GM12878 (cell line): ENCODE data around the gene DHCR24.

Experiments used
- CHD2 ChIP-seq: IDR thresholded peaks from 2 replicates; pipeline ENCODE4 v1.6.1; 2011; ENCODE audit warnings: low read depth, low read length, improper control_type of control experiment, borderline replicate concordance
- CREB1 ChIP-seq: IDR thresholded peaks from 2 replicates; pipeline ENCODE4 v1.6.1; 2012; ENCODE audit warnings: low read depth, mild to moderate bottlenecking, inconsistent platforms
- EZH2 ChIP-seq: IDR thresholded peaks from 2 replicates; pipeline ENCODE4 v1.6.1; 2012; ENCODE audit warnings: low read depth, mild to moderate bottlenecking, control low read depth, inconsistent platforms, low read length, borderline replicate concordance; ENCODE audit not compliant: control insufficient read depth
- HDAC2 ChIP-seq: fragments of 200-600 bp; sonication (generic); IDR thresholded peaks from 2 replicates; pipeline ENCODE4 v1.6.1; 2017
- NR2C2 ChIP-seq: IDR thresholded peaks from 2 replicates; pipeline ENCODE4 v1.6.1; 2011; ENCODE audit warnings: borderline replicate concordance, low read depth; ENCODE audit not compliant: control insufficient read depth, insufficient read length
- PAX5 ChIP-seq: IDR thresholded peaks from 2 replicates; pipeline ENCODE4 v1.6.1; 2011; ENCODE audit warnings: low read depth, low read length, borderline replicate concordance
- POLR2AphosphoS2 ChIP-seq: IDR thresholded peaks from 2 replicates; pipeline ENCODE4 v1.6.1; 2011; ENCODE audit warnings: low read depth, mild to moderate bottlenecking, low read length, improper control_type of control experiment, moderate library complexity
- RBBP5 ChIP-seq: fragments of 200-600 bp; sonication (generic); conservative IDR thresholded peaks from 2 replicates; pipeline ENCODE4 v1.6.1; 2016
- SMC3 ChIP-seq: IDR thresholded peaks from 2 replicates; pipeline ENCODE4 v1.6.1; 2011; ENCODE audit warnings: low read length, improper control_type of control experiment, borderline replicate concordance
- ZSCAN29 ChIP-seq: fragments of 450-650 bp; IDR thresholded peaks from 2 replicates; pipeline ENCODE4 v1.6.1; 2017; ENCODE audit warnings: mild to moderate bottlenecking, moderate library complexity
- TF ChIP-seq, protein P1 (sequence below), 3 experiments: IDR thresholded peaks in 2 of 3; conservative IDR thresholded peaks in 1 of 3; 2 replicates each; pipeline ENCODE4 v1.5.1; 2011; ENCODE audit warnings: low read depth in 3 of 3, low read length in 3 of 3, mild to moderate bottlenecking in 3 of 3, control low read depth in 2 of 3, moderate library complexity in 2 of 3, inconsistent platforms in 1 of 3, mixed read lengths in 1 of 3; ENCODE audit not compliant: control insufficient read depth in 2 of 3, insufficient read depth in 1 of 3; ENCODE audit errors: extremely low read depth in 1 of 3
- TF ChIP-seq, protein P2 (sequence below): fragments of 450-650 bp; IDR thresholded peaks from 2 replicates; pipeline ENCODE4 v1.6.1; 2017; ENCODE audit warnings: mild to moderate bottlenecking, moderate library complexity
- TF ChIP-seq, protein P3 (sequence below): IDR thresholded peaks from 2 replicates; pipeline ENCODE4 v1.6.1; 2011; ENCODE audit warnings: low read depth, low read length, improper control_type of control experiment, borderline replicate concordance
- TF ChIP-seq, protein P4 (sequence below): IDR thresholded peaks from 2 replicates; pipeline ENCODE4 v1.6.1; 2012; ENCODE audit warnings: low read depth, low read length, improper control_type of control experiment

DNA sequence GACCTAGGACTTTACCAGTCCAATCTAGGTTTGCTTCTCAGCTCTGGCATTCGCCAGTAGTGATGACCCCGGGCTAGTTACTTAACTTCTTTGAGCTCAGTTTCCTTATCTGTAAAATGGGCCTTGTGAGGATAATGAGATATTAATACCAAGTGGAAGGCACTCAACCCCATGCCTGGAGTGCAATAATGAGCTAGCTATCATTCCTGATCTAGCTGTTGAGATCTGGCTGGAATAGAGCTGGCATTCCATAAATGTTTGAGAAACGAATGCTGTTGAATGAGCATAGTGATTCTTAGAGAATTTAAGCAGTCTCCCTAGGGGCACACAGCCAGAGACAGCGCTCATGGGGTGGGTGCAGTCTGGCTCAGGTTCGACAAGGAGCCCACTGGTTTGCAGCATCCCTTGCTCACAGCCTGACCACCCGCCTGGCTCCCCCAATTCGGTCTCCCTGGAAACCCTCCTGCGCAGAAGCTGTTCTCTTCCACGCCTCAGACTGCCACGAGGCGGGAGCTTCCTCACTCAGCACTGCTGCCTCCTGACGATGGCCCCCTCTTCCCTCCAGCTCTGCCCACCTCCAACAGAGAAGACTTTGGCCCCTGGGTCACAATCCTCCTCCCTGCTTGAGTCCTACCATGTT lies 32.5 kb downstream of the DHCR24 start:
- TF ChIP-seq HDAC2 (no peak), CREB1 (no peak), SMC3 (no peak), RBBP5 (no peak), ZSCAN29 (no peak), PAX5 (no peak), POLR2AphosphoS2 (no peak), EZH2 (no peak), CHD2 (no peak), NR2C2 (no peak)
- TF ChIP-seq, protein P1, sequence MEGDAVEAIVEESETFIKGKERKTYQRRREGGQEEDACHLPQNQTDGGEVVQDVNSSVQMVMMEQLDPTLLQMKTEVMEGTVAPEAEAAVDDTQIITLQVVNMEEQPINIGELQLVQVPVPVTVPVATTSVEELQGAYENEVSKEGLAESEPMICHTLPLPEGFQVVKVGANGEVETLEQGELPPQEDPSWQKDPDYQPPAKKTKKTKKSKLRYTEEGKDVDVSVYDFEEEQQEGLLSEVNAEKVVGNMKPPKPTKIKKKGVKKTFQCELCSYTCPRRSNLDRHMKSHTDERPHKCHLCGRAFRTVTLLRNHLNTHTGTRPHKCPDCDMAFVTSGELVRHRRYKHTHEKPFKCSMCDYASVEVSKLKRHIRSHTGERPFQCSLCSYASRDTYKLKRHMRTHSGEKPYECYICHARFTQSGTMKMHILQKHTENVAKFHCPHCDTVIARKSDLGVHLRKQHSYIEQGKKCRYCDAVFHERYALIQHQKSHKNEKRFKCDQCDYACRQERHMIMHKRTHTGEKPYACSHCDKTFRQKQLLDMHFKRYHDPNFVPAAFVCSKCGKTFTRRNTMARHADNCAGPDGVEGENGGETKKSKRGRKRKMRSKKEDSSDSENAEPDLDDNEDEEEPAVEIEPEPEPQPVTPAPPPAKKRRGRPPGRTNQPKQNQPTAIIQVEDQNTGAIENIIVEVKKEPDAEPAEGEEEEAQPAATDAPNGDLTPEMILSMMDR (IDR thresholded peaks at IDR 0.05 in 2 of 3, conservative IDR thresholded peaks at IDR 0.05 in 1 of 3; ENCODE audit: control insufficient read depth in 2 of 3, extremely low read depth in 1 of 3, insufficient read depth in 1 of 3, low read depth in 3 of 3, low read length in 3 of 3) = no peak
- TF ChIP-seq, protein P2, sequence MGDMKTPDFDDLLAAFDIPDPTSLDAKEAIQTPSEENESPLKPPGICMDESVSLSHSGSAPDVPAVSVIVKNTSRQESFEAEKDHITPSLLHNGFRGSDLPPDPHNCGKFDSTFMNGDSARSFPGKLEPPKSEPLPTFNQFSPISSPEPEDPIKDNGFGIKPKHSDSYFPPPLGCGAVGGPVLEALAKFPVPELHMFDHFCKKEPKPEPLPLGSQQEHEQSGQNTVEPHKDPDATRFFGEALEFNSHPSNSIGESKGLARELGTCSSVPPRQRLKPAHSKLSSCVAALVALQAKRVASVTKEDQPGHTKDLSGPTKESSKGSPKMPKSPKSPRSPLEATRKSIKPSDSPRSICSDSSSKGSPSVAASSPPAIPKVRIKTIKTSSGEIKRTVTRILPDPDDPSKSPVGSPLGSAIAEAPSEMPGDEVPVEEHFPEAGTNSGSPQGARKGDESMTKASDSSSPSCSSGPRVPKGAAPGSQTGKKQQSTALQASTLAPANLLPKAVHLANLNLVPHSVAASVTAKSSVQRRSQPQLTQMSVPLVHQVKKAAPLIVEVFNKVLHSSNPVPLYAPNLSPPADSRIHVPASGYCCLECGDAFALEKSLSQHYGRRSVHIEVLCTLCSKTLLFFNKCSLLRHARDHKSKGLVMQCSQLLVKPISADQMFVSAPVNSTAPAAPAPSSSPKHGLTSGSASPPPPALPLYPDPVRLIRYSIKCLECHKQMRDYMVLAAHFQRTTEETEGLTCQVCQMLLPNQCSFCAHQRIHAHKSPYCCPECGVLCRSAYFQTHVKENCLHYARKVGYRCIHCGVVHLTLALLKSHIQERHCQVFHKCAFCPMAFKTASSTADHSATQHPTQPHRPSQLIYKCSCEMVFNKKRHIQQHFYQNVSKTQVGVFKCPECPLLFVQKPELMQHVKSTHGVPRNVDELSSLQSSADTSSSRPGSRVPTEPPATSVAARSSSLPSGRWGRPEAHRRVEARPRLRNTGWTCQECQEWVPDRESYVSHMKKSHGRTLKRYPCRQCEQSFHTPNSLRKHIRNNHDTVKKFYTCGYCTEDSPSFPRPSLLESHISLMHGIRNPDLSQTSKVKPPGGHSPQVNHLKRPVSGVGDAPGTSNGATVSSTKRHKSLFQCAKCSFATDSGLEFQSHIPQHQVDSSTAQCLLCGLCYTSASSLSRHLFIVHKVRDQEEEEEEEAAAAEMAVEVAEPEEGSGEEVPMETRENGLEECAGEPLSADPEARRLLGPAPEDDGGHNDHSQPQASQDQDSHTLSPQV = no peak
- TF ChIP-seq, protein P3, sequence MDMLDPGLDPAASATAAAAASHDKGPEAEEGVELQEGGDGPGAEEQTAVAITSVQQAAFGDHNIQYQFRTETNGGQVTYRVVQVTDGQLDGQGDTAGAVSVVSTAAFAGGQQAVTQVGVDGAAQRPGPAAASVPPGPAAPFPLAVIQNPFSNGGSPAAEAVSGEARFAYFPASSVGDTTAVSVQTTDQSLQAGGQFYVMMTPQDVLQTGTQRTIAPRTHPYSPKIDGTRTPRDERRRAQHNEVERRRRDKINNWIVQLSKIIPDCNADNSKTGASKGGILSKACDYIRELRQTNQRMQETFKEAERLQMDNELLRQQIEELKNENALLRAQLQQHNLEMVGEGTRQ = no peak
- TF ChIP-seq, protein P4, sequence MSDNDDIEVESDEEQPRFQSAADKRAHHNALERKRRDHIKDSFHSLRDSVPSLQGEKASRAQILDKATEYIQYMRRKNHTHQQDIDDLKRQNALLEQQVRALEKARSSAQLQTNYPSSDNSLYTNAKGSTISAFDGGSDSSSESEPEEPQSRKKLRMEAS = no peak
